GM12878 (cell line): Measurements from ENCODE around the gene CD84. TPM values are rescaled to one million over a fixed set of nuclear protein-coding genes. Genes with fewer than 3 reads are reported as not detected.

ENCODE experiments used
- ATAC-seq: fragments of 200-7000 bp; cut with Tn5 transposase; 3 replicates; pipeline ENCODE4 v1.9.1; 2020; ENCODE audit warnings: mild to moderate bottlenecking, moderate library complexity
- BruUV-seq: library from RNA; stranded (reverse); fragments of 400-500 nt; replicated peaks from 2 replicates; lab custom pipeline; 2021; lab: Mats Ljungman, UMichigan
- CTCF ChIA-PET: fragments of 300-600 bp; sonication (Branson Sonifier 250); formaldehyde crosslinking; extraction: SDS; loops from one replicate; lab custom pipeline; 2021; ENCODE audit warnings: inconsistent platforms; lab: Yijun Ruan, JAX
- POLR2A ChIA-PET: fragments of 350-600 bp; formaldehyde crosslinking; extraction: SDS; loops from one replicate; lab custom pipeline; 2021; ENCODE audit warnings: inconsistent platforms; lab: Charles Lee
- RAD21 ChIA-PET: fragments of 300-600 bp; sonication (Branson Sonifier 250); formaldehyde crosslinking; loops from one replicate; lab custom pipeline; 2023; ENCODE audit warnings: antibody characterized with exemption; ENCODE audit not compliant: unreplicated experiment; lab: Charles Lee
- SMC1A ChIA-PET: fragments of 300-600 bp; sonication (Branson Sonifier 250); formaldehyde crosslinking; loops from one replicate; lab custom pipeline; 2023; ENCODE audit not compliant: unreplicated experiment, uncharacterized antibody; lab: Charles Lee
- DNase-seq: peaks from one replicate; pipeline ENCODE4 v3.0.0-alpha.2; 2011; ENCODE audit warnings: low read depth, low spot score
- FAIRE-seq: peaks from 3 replicates; lab custom pipeline; 2011; peaks lifted over from hg19 to GRCh38; lab: Jason Lieb, UNC
- H2AFZ ChIP-seq: 2 replicates; pipeline ENCODE4 v1.6.0; 2011; ENCODE audit warnings: low read depth, low read length, control low read depth; ENCODE audit not compliant: control insufficient read depth
- H3K27ac ChIP-seq: 2 replicates; pipeline ENCODE4 v1.5.1; 2011; ENCODE audit warnings: control low read depth; ENCODE audit not compliant: control insufficient read depth, insufficient read depth
- H3K27me3 ChIP-seq, 2 experiments: replicated peaks in 1 of 2; 2 replicates each; pipeline versions ENCODE4 v1.6.0 to v1.6.1; 2011; ENCODE audit warnings: low read length in 1 of 2; ENCODE audit not compliant: control insufficient read depth in 2 of 2, insufficient read depth in 2 of 2
- H3K36me3 ChIP-seq, 2 experiments: 2 replicates each; pipeline ENCODE4 v1.5.1; 2011; ENCODE audit warnings: low read length in 1 of 2; ENCODE audit not compliant: control insufficient read depth in 2 of 2, insufficient read depth in 2 of 2
- H3K4me1 ChIP-seq: 2 replicates; pipeline ENCODE4 v1.6.1; 2011; ENCODE audit warnings: mild to moderate bottlenecking, low read length, moderate library complexity, mixed read lengths; ENCODE audit not compliant: control insufficient read depth, insufficient read depth
- H3K4me2 ChIP-seq: 2 replicates; pipeline ENCODE4 v1.6.0; 2011; ENCODE audit warnings: control low read depth; ENCODE audit not compliant: control insufficient read depth, insufficient read depth
- H3K4me3 ChIP-seq: fragments of 200-600 bp; sonication (generic); 2 replicates; pipeline ENCODE4 v1.5.1; 2016
- H3K79me2 ChIP-seq: 2 replicates; pipeline ENCODE4 v1.6.0; 2011; ENCODE audit warnings: low read length; ENCODE audit not compliant: control insufficient read depth, insufficient read depth
- H3K9ac ChIP-seq: 2 replicates; pipeline ENCODE4 v1.8.0; 2011; ENCODE audit warnings: low read length, control low read depth, mixed read lengths; ENCODE audit not compliant: control insufficient read depth, insufficient read depth
- H3K9me3 ChIP-seq: replicated peaks from 3 replicates; pipeline ENCODE4 v1.5.1; 2011; ENCODE audit warnings: mild to moderate bottlenecking, low read length; ENCODE audit not compliant: control insufficient read depth, insufficient read depth
- H4K20me1 ChIP-seq: 2 replicates; pipeline ENCODE4 v1.6.0; 2011; ENCODE audit not compliant: control insufficient read depth, insufficient read depth
- BHLHE40 ChIP-seq, 2 experiments: fragments of 450-650 bp in 1 of 2; IDR thresholded peaks; 2 replicates each; pipeline ENCODE4 v1.6.1; 2011 to 2017; ENCODE audit warnings: low read depth in 2 of 2, borderline replicate concordance in 1 of 2, improper control_type of control experiment in 1 of 2, low read length in 1 of 2, mild to moderate bottlenecking in 1 of 2
- CTCF ChIP-seq, 3 experiments: IDR thresholded peaks in 2 of 3; conservative IDR thresholded peaks in 1 of 3; 2 replicates each; pipeline ENCODE4 v1.5.1; 2011; ENCODE audit warnings: low read depth in 3 of 3, low read length in 3 of 3, mild to moderate bottlenecking in 3 of 3, control low read depth in 2 of 3, moderate library complexity in 2 of 3, inconsistent platforms in 1 of 3, mixed read lengths in 1 of 3; ENCODE audit not compliant: control insufficient read depth in 2 of 3, insufficient read depth in 1 of 3; ENCODE audit errors: extremely low read depth in 1 of 3
- HCFC1 ChIP-seq: fragments of 150-350 bp; IDR thresholded peaks from 2 replicates; pipeline ENCODE4 v1.6.1; 2014; ENCODE audit warnings: low read length
- IKZF2 ChIP-seq, 2 experiments: fragments of 450-650 bp; IDR thresholded peaks; 2 replicates each; pipeline ENCODE4 v1.6.1; 2017; ENCODE audit warnings: mild to moderate bottlenecking in 2 of 2, moderate library complexity in 2 of 2
- LARP7 ChIP-seq: fragments of 450-650 bp; IDR thresholded peaks from 2 replicates; pipeline ENCODE4 v1.6.1; 2017; ENCODE audit warnings: mild to moderate bottlenecking
- NFIC ChIP-seq: IDR thresholded peaks from 2 replicates; pipeline ENCODE4 v1.6.1; 2012; ENCODE audit warnings: low read depth, mild to moderate bottlenecking, inconsistent platforms, low read length, moderate library complexity
- PRDM15 ChIP-seq: fragments of 450-650 bp; formaldehyde crosslinking; IDR thresholded peaks from 2 replicates; pipeline ENCODE4 v1.4.0; 2020; ENCODE audit warnings: mild to moderate bottlenecking, moderate library complexity
- SMAD5 ChIP-seq: IDR thresholded peaks from 2 replicates; pipeline ENCODE4 v1.6.1; 2016; ENCODE audit warnings: antibody characterized with exemption, low read depth
- SMARCA5 ChIP-seq: fragments of 450-650 bp; IDR thresholded peaks from 2 replicates; pipeline ENCODE4 v1.6.1; 2017; ENCODE audit warnings: mild to moderate bottlenecking
- SMC3 ChIP-seq: IDR thresholded peaks from 2 replicates; pipeline ENCODE4 v1.6.1; 2011; ENCODE audit warnings: low read length, improper control_type of control experiment, borderline replicate concordance
- TCF12 ChIP-seq: IDR thresholded peaks from 2 replicates; pipeline ENCODE4 v1.6.1; 2011; ENCODE audit warnings: low read depth, mild to moderate bottlenecking, low read length
- ZNF687 ChIP-seq: fragments of 450-650 bp; IDR thresholded peaks from 2 replicates; pipeline ENCODE4 v1.6.1; 2017; ENCODE audit warnings: mild to moderate bottlenecking, moderate library complexity
- WGBS: methylation state at CpG from one replicate; pipeline ENCODE4 v1.1.6; 2016; ENCODE audit warnings: low lambda C conversion rate; ENCODE audit not compliant: insufficient replicate concordance, insufficient coverage; ENCODE audit errors: missing lambda C conversion rate; 5-methylcytosine and 5-hydroxymethylcytosine counted together
- in situ Hi-C: fragments of 300-500 bp; cut with MboI; formaldehyde crosslinking; loops from 9 replicates; pipeline ENCODE4 v1.14.3; 2018; ENCODE audit warnings: mixed read lengths
- intact Hi-C: fragments of 100-400 bp; cut with micrococcal nuclease; formaldehyde crosslinking; loops from one replicate; pipeline ENCODE4 v1.14.2; 2022; ENCODE audit not compliant: unreplicated experiment
- polyA plus RNA-seq, 11 experiments: library from polyadenylated mRNA; depleted of rRNA in 4 of 11; unstranded in 6 of 11; stranded (reverse) in 5 of 11; fragments of >200 nt; fragmentation: Nextera tagmentation in 4 of 11; fragmentation: Illumina TruSeq in 1 of 11; extraction: Ambion mirVana in 4 of 11; extraction: Trizol in 1 of 11; gene quantifications; 1 replicate in 1 of 11; 2 replicates in 10 of 11; pipeline versions ENCODE4 v1.2.1 to v1.2.3, GENCODE V29; 2011 to 2016; ENCODE audit warnings: inconsistent platforms in 2 of 11, missing spikeins in 2 of 11, low read depth in 1 of 11
- total RNA-seq, 4 experiments: library from RNA; depleted of rRNA in 3 of 4; stranded (reverse); fragments of >200 nt in 3 of 4; fragmentation: Illumina TruSeq in 1 of 4; extraction: Trizol in 1 of 4; gene quantifications; 2 replicates each; pipeline versions ENCODE4 v1.2.1 to v1.2.3, GENCODE V29; 2013 to 2021

The CD84 gene
- total and polyA plus RNA-seq, 10 of the 15 experiments (the other 5 are each of a cell fraction or from before 2014, with no cell fraction given): 3.4 to 20.3 (median 11.7) TPM

- peaks cover 2 to 3% of the 10 kb centered on the region in 2 experiments; a peak in 2 of 4 replicates for H3K36me3 ChIP-seq
- peak overlapping the region; percentile 35; the same call in 1 of the 2 replicates for H3K27ac ChIP-seq
- BruUV-seq: no TSS peak
- H3K9ac ChIP-seq: no peak overlapping the region
- SMC1A ChIA-PET: interaction anchor here (1.1 to 23.5 kb wide), 12 partner anchors 19 to 231 kb away, joined by 3 to 735 read pairs (median 4); partner anchors contain the start of genes CD84 and SLAMF6
- no peak overlapping the region for H3K4me3 ChIP-seq
- intact Hi-C loops (loop anchor here (5.0 kb wide), 1 partner anchor 92 kb away; no protein-coding TSS in a partner anchor), in situ Hi-C loops (loop anchor here (5.0 kb wide), 2 partner anchors 63 to 112 kb away; no protein-coding TSS in a partner anchor)
- H2AFZ ChIP-seq: peak overlapping the region; percentile 51
- POLR2A ChIA-PET: interaction anchor here (1.4 to 3.3 kb wide), 4 partner anchors 22 to 114 kb away, joined by 3 to 15 read pairs (median 10); partner anchors contain the start of gene SLAMF6
- no peaks in the 10 kb centered on the region for H4K20me1 ChIP-seq
- RAD21 ChIA-PET: interaction anchor here (0.7 to 17.2 kb wide), 11 partner anchors 12 to 131 kb away, joined by 3 to 292 read pairs (median 5); partner anchors contain the start of genes CD84 and SLAMF6
- CTCF ChIA-PET: interaction anchor here (0.6 to 19.8 kb wide), 22 partner anchors 10 to 196 kb away, joined by 3 to 355 read pairs (median 4); partner anchors contain the start of genes CD84 and SLAMF6
- H3K9me3 ChIP-seq: no peaks in the 10 kb centered on the region
- WGBS: 100% methylated on average over 1 of the region's 1 CpG
- peaks cover 49% of the 10 kb centered on the region for H3K4me1 ChIP-seq
- ATAC-seq: peak; percentile 25
- H3K27me3 ChIP-seq: no peaks in the 10 kb centered on the region
- no peak overlapping the region for H3K4me2 ChIP-seq
- FAIRE-seq: no peak
- H3K79me2 ChIP-seq: no peaks in the 10 kb centered on the region
- no peak for DNase-seq
- TF ChIP-seq BHLHE40 (IDR thresholded peaks at IDR 0.05; ENCODE audit: borderline replicate concordance in 1 of 2, low read depth in 2 of 2, low read length in 1 of 2) (0 out of 4 replicates have a peak, but pooled peaks of 1 of the 2 experiments have one; percentile 7), SMARCA5 (peak; percentile 22; the same call in 1 of the 2 replicates), LARP7 (no peak), NFIC (no peak), PRDM15 (no peak), HCFC1 (no peak), ZNF687 (peak; percentile 61), CTCF (IDR thresholded peaks at IDR 0.05 in 2 of 3, conservative IDR thresholded peaks at IDR 0.05 in 1 of 3; ENCODE audit: control insufficient read depth in 2 of 3, extremely low read depth in 1 of 3, insufficient read depth in 1 of 3, low read depth in 3 of 3, low read length in 3 of 3) (peak; percentile 48 to 77 (median 49); a peak in 5 of 6 replicates), SMAD5 (no peak), TCF12 (no peak), SMC3 (peak; percentile 73; the same call in 1 of the 2 replicates), IKZF2 (IDR thresholded peaks at IDR 0.05) (no peak)
Observed at GRCh38 chr1:160544647-160545046, 34.6 kb downstream of the CD84 start.
